GM12878 (cell line): Measurements from ENCODE around the gene OR2T34.
"Not testable (repeated sequence)": the region's sequence is repeated elsewhere in the genome, so short reads cannot be mapped to it uniquely, and the experiment has no call there.

Experiments
- CEBPB ChIP-seq, 2 experiments: fragments of 150-350 bp in 1 of 2; IDR thresholded peaks; 2 replicates each; pipeline ENCODE4 v1.6.1; 2012 to 2014; ENCODE audit warnings: low read depth in 2 of 2, low read length in 2 of 2, borderline replicate concordance in 1 of 2, inconsistent platforms in 1 of 2
- TF ChIP-seq, protein P1 (sequence below): IDR thresholded peaks from 2 replicates; pipeline ENCODE4 v1.6.1; 2012; ENCODE audit warnings: low read depth, low read length, improper control_type of control experiment
- TF ChIP-seq, protein P2 (sequence below): IDR thresholded peaks from 2 replicates; pipeline ENCODE4 v1.6.1; 2012; ENCODE audit warnings: low read depth, low read length, improper control_type of control experiment

GRCh38 chr1:248570811-248571210 is 3.7 kb downstream of the OR2T34 start:
- TF ChIP-seq, protein P1, sequence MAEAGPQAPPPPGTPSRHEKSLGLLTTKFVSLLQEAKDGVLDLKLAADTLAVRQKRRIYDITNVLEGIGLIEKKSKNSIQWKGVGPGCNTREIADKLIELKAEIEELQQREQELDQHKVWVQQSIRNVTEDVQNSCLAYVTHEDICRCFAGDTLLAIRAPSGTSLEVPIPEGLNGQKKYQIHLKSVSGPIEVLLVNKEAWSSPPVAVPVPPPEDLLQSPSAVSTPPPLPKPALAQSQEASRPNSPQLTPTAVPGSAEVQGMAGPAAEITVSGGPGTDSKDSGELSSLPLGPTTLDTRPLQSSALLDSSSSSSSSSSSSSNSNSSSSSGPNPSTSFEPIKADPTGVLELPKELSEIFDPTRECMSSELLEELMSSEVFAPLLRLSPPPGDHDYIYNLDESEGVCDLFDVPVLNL: not testable (repeated sequence)
- TF ChIP-seq, protein P2, sequence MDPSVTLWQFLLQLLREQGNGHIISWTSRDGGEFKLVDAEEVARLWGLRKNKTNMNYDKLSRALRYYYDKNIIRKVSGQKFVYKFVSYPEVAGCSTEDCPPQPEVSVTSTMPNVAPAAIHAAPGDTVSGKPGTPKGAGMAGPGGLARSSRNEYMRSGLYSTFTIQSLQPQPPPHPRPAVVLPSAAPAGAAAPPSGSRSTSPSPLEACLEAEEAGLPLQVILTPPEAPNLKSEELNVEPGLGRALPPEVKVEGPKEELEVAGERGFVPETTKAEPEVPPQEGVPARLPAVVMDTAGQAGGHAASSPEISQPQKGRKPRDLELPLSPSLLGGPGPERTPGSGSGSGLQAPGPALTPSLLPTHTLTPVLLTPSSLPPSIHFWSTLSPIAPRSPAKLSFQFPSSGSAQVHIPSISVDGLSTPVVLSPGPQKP: not testable (repeated sequence)
- not testable (repeated sequence) for TF ChIP-seq CEBPB (IDR thresholded peaks at IDR 0.05; ENCODE audit: borderline replicate concordance in 1 of 2, low read depth in 2 of 2, low read length in 2 of 2)
